Measurements from ENCODE around the gene KCNAB1.

Gene KCNAB1

DNA sequence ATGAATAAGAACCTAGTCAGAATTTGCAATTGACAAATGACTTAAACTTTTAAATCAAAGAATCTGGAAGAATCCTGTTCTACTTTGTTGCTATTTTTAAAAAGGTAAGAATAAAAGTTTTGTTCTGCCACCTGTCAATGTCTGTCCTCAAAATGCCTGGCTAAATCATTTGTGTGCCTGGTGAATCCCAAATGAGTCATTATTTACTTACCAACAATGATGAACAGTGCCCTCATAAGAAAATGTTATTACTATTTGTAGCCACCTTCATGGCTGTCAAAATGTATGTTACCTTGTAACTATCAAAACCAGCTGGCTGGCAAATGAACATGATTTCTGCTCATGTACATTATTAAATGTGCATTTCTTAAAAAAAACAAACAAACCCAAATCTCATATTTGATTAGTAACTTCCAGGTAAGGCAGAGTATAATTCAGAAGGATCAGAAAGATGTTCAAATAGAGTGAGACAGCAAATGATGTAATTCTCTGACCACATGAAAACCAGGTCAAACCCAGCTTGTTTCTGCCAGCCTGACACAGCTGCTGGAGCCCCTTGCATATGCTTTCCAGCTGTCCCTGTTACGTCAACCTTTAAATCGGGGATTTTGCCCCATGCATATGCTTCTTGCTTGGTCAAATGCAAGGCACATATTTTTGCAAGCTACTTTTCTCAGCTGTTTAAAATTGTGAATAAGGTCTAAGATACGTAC lies 296.6 kb downstream of the KCNAB1 start:
- Histone ChIP-seq H2AFZ (ENCODE audit: low read depth, low read length, severe bottlenecking) (no peak overlapping the region), H3K27ac (ENCODE audit: low read depth, low read length) (no peak overlapping the region), H3K9me3 (ENCODE audit: insufficient read depth, low read length) (no peaks in the 10 kb centered on the region), H3K27me3 (ENCODE audit: low read length) (no peaks in the 10 kb centered on the region), H3K4me3 (ENCODE audit: insufficient read depth, low read length, poor library complexity, severe bottlenecking) (no peak overlapping the region), H3K36me3 (ENCODE audit: low read length) (no peaks in the 10 kb centered on the region), H3F3A (ENCODE audit: insufficient read depth) (no peaks in the 10 kb centered on the region), H3K9me2 (replicated peaks; ENCODE audit: insufficient read depth, low read length) (no peaks in the 10 kb centered on the region), H3K4me2 (ENCODE audit: low read depth, low read length, poor library complexity, severe bottlenecking) (no peak overlapping the region), H4K20me1 (ENCODE audit: low read depth, low read length) (no peaks in the 10 kb centered on the region), H3K79me2 (ENCODE audit: insufficient read depth, low read length) (no peaks in the 10 kb centered on the region), H3K9ac (ENCODE audit: low read length) (no peak overlapping the region)
- TF ChIP-seq EZH2phosphoT487 (conservative IDR thresholded peaks at IDR 0.05; ENCODE audit: low read length) (no peak), CTCF (IDR thresholded peaks at IDR 0.05; ENCODE audit: insufficient read depth, low read length, poor library complexity, severe bottlenecking) (no peak)

- H3K9me3 ChIP-seq (ENCODE audit: insufficient read depth, low read length), result no peaks in the 10 kb centered on the region
- H3K4me2 ChIP-seq (ENCODE audit: low read depth, low read length, poor library complexity, severe bottlenecking), result no peak overlapping the region
- no peaks in the 10 kb centered on the region for H4K20me1 ChIP-seq (ENCODE audit: low read depth, low read length)
- no peaks in the 10 kb centered on the region for H3K36me3 ChIP-seq (ENCODE audit: low read length)
- H3K4me3 ChIP-seq (ENCODE audit: insufficient read depth, low read length, poor library complexity, severe bottlenecking), result no peak overlapping the region
- H3K27me3 ChIP-seq (ENCODE audit: low read length), result no peaks in the 10 kb centered on the region
- H3K27ac ChIP-seq (ENCODE audit: low read depth, low read length), result no peak overlapping the region
- H2AFZ ChIP-seq (ENCODE audit: low read depth, low read length, severe bottlenecking), result no peak overlapping the region
- TF ChIP-seq CTCF (IDR thresholded peaks at IDR 0.05; ENCODE audit: insufficient read depth, low read length, poor library complexity, severe bottlenecking) (no peak), EZH2phosphoT487 (conservative IDR thresholded peaks at IDR 0.05; ENCODE audit: low read length) (no peak)
- H3K9ac ChIP-seq (ENCODE audit: low read length), result no peak overlapping the region
- H3K9me2 ChIP-seq (replicated peaks; ENCODE audit: insufficient read depth, low read length), result no peaks in the 10 kb centered on the region
- no peaks in the 10 kb centered on the region for H3K79me2 ChIP-seq (ENCODE audit: insufficient read depth, low read length)
- H3F3A ChIP-seq (ENCODE audit: insufficient read depth), result no peaks in the 10 kb centered on the region
These were observed 297.3 kb downstream of the KCNAB1 start for GRCh38 chr3:156417559-156418132.

- H3K9me3 ChIP-seq (ENCODE audit: insufficient read depth, low read length), result no peaks in the 10 kb centered on the region
These were observed 298.1 kb downstream of the KCNAB1 start for GRCh38 chr3:156418428-156418827.

More at GRCh38 chr3:156418428-156418827, 298.1 kb downstream of the KCNAB1 start:
- Histone ChIP-seq H4K20me1 (ENCODE audit: low read depth, low read length) (no peaks in the 10 kb centered on the region), H3K27me3 (ENCODE audit: low read length) (no peaks in the 10 kb centered on the region), H3K4me3 (ENCODE audit: insufficient read depth, low read length, poor library complexity, severe bottlenecking) (no peak overlapping the region), H2AFZ (ENCODE audit: low read depth, low read length, severe bottlenecking) (no peak overlapping the region), H3F3A (ENCODE audit: insufficient read depth) (no peaks in the 10 kb centered on the region), H3K79me2 (ENCODE audit: insufficient read depth, low read length) (no peaks in the 10 kb centered on the region), H3K9ac (ENCODE audit: low read length) (no peak overlapping the region), H3K36me3 (ENCODE audit: low read length) (no peaks in the 10 kb centered on the region), H3K9me2 (replicated peaks; ENCODE audit: insufficient read depth, low read length) (no peaks in the 10 kb centered on the region), H3K4me2 (ENCODE audit: low read depth, low read length, poor library complexity, severe bottlenecking) (no peak overlapping the region), H3K27ac (ENCODE audit: low read depth, low read length) (no peak overlapping the region)
- TF ChIP-seq EZH2phosphoT487 (conservative IDR thresholded peaks at IDR 0.05; ENCODE audit: low read length) (no peak), CTCF (IDR thresholded peaks at IDR 0.05; ENCODE audit: insufficient read depth, low read length, poor library complexity, severe bottlenecking) (no peak)
